Karpas-422 (cell line): ENCODE data around the gene TRIM28. TPM values are rescaled to one million over a fixed set of nuclear protein-coding genes. Genes with fewer than 3 reads are reported as not detected.

Experiments
- DNase-seq: peaks from one replicate; pipeline ENCODE4 v3.0.0-alpha.2; 2015
- H2AFZ ChIP-seq: fragments of 200-600 bp; sonication (generic); 2 replicates; pipeline ENCODE4 v1.6.1; 2014; ENCODE audit warnings: antibody characterized with exemption, low read length, mixed read lengths
- H3K27ac ChIP-seq: fragments of 200-600 bp; sonication (generic); 2 replicates; pipeline ENCODE4 v1.5.1; 2014; ENCODE audit warnings: mild to moderate bottlenecking, low read length, moderate library complexity
- H3K27me3 ChIP-seq: fragments of 200-600 bp; sonication (generic); 2 replicates; pipeline ENCODE4 v1.6.1; 2014; ENCODE audit warnings: low read length, mixed read lengths
- H3K36me3 ChIP-seq: fragments of 200-600 bp; sonication (generic); 2 replicates; pipeline ENCODE4 v1.6.1; 2014; ENCODE audit warnings: low read length, mixed read lengths; ENCODE audit not compliant: insufficient read depth
- H3K4me1 ChIP-seq: fragments of 200-600 bp; sonication (generic); 2 replicates; pipeline ENCODE4 v1.6.1; 2014; ENCODE audit warnings: mild to moderate bottlenecking, low read length, mixed read lengths
- H3K4me2 ChIP-seq: fragments of 200-600 bp; sonication (generic); 2 replicates; pipeline ENCODE4 v1.6.1; 2014; ENCODE audit warnings: low read length, low read depth, mild to moderate bottlenecking; ENCODE audit not compliant: poor library complexity, severe bottlenecking
- H3K4me3 ChIP-seq: fragments of 200-600 bp; sonication (generic); 2 replicates; pipeline ENCODE4 v1.5.1; 2014; ENCODE audit warnings: mild to moderate bottlenecking, antibody characterized with exemption, low read length, mixed read lengths
- H3K79me2 ChIP-seq: fragments of 200-600 bp; sonication (generic); 2 replicates; pipeline ENCODE4 v1.6.1; 2014; ENCODE audit warnings: mild to moderate bottlenecking, low read length, mixed read lengths
- H3K9ac ChIP-seq: fragments of 200-600 bp; sonication (generic); 2 replicates; pipeline ENCODE4 v1.6.0; 2014; ENCODE audit warnings: low read length
- H3K9me2 ChIP-seq: fragments of 200-600 bp; sonication (generic), shearing (Covaris generic); replicated peaks from 2 replicates; pipeline ENCODE4 v1.6.0; 2014; ENCODE audit warnings: mild to moderate bottlenecking, low read length, moderate library complexity; ENCODE audit not compliant: insufficient read depth
- H3K9me3 ChIP-seq: fragments of 300-700, 200-600 bp; sonication (generic); 2 replicates; pipeline ENCODE4 v1.6.1; 2014; ENCODE audit warnings: low read length, mixed read lengths
- H4K20me1 ChIP-seq: fragments of 200-600 bp; sonication (generic); 2 replicates; pipeline ENCODE4 v1.6.1; 2014; ENCODE audit warnings: mild to moderate bottlenecking, antibody characterized with exemption, low read length, low read depth; ENCODE audit not compliant: insufficient read depth
- small RNA-seq: library from RNA; depleted of rRNA; stranded (forward); fragments of <200 nt; gene quantifications from one replicate; pipeline ENCODE3, GENCODE V24; 2014
- total RNA-seq: library from RNA; depleted of rRNA; stranded (reverse); fragments of >200 nt; shearing (Covaris generic); gene quantifications from 2 replicates; pipeline ENCODE4 v1.2.3, GENCODE V29; 2014; ENCODE audit warnings: low replicate concordance; rRNA removed

The TRIM28 gene
- total RNA-seq, 1 experiment from 2014 or later, result 142 TPM

DNA sequence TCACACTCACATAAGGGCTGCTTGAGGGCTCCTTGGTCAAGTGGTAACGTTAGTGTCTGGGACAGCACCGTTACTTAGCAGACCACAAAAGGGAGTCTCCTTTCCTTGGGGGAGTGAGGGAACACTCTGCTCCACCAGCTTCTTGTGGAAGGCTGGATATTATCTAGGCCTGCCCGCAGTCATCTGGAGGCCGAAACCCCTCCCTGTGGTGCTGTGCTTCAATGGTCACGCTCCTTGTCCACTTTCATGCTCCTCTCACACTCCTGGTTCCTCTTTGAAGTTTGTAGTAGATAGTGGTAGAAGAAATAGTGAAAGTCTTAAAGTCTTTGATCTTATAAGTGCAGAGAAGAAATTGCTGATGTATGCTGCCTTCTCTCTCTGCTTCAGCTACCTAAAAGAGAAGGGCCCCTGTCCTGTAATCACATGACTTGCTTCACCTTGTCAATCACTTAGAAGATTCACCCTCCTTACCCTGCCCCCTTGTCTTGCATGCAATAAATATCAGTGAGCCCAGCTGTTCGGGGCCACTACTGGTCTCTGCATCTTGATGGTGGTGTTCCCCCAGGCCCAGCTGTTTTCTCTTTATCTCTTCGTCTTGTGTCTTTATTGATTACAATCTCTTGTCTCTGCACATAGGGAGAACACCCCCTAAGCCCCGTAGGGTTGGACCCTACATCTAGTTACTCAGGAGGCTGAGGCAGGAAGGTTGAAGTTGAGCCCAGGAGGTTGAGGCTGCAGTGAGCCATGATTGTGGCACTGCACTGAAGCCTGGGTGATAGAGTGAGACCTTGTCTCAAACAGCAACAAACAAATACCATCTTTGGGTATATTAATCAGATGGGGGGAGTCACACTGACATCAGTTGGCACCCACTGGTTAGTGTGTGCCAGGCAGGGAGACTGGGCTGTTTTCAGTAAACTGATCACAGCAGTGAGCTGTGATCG is 40.9 kb downstream of the TRIM28 start:
- Histone ChIP-seq H3K79me2 (no peaks in the 10 kb centered on the region), H3K4me3 (no peak overlapping the region), H3K4me2 (no peak overlapping the region), H2AFZ (no peak overlapping the region), H3K9me3 (no peaks in the 10 kb centered on the region), H3K9me2 (no peaks in the 10 kb centered on the region), H3K36me3 (no peaks in the 10 kb centered on the region), H3K9ac (no peak overlapping the region), H4K20me1 (no peaks in the 10 kb centered on the region), H3K27ac (no peak overlapping the region), H3K27me3 (no peaks in the 10 kb centered on the region), H3K4me1 (no peaks in the 10 kb centered on the region; the same call in 1 of the 2 replicates)
- no peak for DNase-seq

DNA sequence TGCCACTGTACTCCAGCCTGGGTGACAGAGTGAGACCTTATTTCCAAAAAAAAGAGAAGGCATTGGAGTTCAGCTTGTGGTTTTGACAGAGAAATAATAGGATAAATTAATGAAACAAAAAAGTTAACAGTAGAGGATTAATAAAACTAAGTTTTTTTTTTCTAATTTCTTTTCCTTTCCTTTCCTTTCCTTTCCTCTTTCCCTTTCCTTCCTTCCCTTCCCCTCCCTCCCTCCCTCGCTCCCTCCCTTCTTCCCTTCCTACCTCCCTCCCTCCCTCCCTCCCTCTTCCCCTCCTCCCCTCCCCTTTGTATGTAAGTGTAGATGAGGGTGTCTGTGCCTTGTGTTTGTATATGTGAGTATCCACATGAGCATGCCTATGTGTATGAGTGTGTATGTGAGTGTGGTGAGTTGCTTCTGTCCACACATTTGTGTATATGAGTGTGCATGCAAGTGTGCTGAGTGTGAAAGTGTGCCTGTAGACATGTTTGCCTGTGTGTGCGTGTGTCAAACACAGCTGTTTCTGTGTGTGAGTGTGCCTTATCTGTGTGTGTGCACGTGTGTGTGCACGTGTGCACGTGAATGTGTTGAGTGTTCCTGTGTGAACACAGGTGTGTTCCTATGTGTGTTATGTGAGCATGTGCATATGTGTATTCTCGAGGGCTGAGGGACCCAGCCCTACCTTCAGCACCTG is 41.7 kb downstream of the TRIM28 start:
- Histone ChIP-seq H3K9ac (no peak overlapping the region), H3K9me2 (no peaks in the 10 kb centered on the region), H3K27me3 (no peaks in the 10 kb centered on the region), H2AFZ (no peak overlapping the region), H4K20me1 (no peaks in the 10 kb centered on the region), H3K4me3 (no peak overlapping the region), H3K36me3 (no peaks in the 10 kb centered on the region), H3K4me2 (no peak overlapping the region), H3K27ac (no peak overlapping the region), H3K79me2 (no peaks in the 10 kb centered on the region), H3K9me3 (no peaks in the 10 kb centered on the region), H3K4me1 (no peaks in the 10 kb centered on the region; the same call in 1 of the 2 replicates)
- DNase-seq, result no peak

DNA sequence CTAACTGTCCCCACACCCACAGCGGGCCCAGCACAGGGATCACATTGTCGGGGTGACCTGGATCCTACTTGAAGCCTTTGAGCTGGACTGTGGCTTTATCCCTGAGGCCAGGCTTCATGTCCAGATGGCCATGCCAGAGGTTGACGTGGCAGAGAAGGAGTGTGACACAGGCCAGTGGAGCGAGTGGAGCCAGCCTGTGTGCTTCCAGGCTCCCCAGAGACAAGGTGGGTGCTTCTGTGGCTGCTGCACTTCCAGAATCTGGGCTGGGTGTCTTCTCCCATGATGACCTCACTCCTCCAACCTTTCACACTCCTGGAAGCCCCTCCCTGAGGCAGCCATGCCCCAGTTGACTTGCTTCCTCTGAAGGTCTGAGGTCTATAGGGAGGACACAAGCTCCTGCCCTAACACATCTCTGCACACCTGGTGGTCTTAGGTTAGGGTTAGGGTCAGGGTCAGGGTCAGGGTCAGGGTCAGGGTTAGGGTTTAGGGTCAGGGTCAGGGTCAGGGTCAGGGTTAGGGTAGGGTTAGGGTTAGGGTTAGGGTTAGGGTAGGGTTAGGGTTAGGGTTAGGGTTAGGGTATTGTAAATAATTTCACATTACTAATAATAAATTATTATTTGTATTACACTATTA is 42.4 kb downstream of the TRIM28 start:
- Histone ChIP-seq H3K27ac (no peak overlapping the region), H3K79me2 (no peaks in the 10 kb centered on the region), H3K4me3 (no peak overlapping the region), H3K9ac (no peak overlapping the region), H3K27me3 (no peaks in the 10 kb centered on the region), H3K9me2 (no peaks in the 10 kb centered on the region), H3K9me3 (no peaks in the 10 kb centered on the region), H4K20me1 (no peaks in the 10 kb centered on the region), H3K36me3 (no peaks in the 10 kb centered on the region), H3K4me2 (no peak overlapping the region), H3K4me1 (no peaks in the 10 kb centered on the region), H2AFZ (no peak overlapping the region)
- no peak for DNase-seq

Small RNA genes lying within 50 kb of the gene (small RNA-seq; reads per million reads assigned to genes)
- gene MIR6807, result not detected
- not detected for gene RN7SL525P

Other genes with a start within 250 kb of the TRIM28 start
- gene ERVK3-1, start 238.7 kb upstream of the TRIM28 start, total RNA-seq, result 94.2 and 129 TPM in 2 replicates
- gene ZSCAN22, start 217.1 kb upstream of the TRIM28 start, total RNA-seq, result 5.1 and 5.3 TPM in 2 replicates
- gene A1BG, start 190.6 kb upstream of the TRIM28 start, total RNA-seq, result 52.9 and 85.4 TPM in 2 replicates
- 1.1 and 3.0 TPM in 2 replicates for gene ZNF497, start 181.3 kb upstream of the TRIM28 start, total RNA-seq
- gene ZNF837, start 163.0 kb upstream of the TRIM28 start, total RNA-seq, result 0.75 and 2.4 TPM in 2 replicates
- 6,081 and 7,190 TPM in 2 replicates for gene RPS5, start 156.8 kb upstream of the TRIM28 start, total RNA-seq
- 0.90 and 0.97 TPM in 2 replicates for gene RNF225, start 148.4 kb upstream of the TRIM28 start, total RNA-seq
- 21.1 and 31.6 TPM in 2 replicates for gene ZNF584, start 135.4 kb upstream of the TRIM28 start, total RNA-seq
- gene ZNF132, start 103.9 kb upstream of the TRIM28 start, total RNA-seq, result not detected in 2 replicates
- 21.2 and 22.5 TPM in 2 replicates for gene ZNF324B, start 92.4 kb upstream of the TRIM28 start, total RNA-seq
- 10.4 and 29.1 TPM in 2 replicates for gene ZNF324, start 77.0 kb upstream of the TRIM28 start, total RNA-seq
- 11.8 and 20.6 TPM in 2 replicates for gene ZNF446, start 67.7 kb upstream of the TRIM28 start, total RNA-seq
- 1.2 and 10.0 TPM in 2 replicates for gene SLC27A5, start 32.1 kb upstream of the TRIM28 start, total RNA-seq
- 2.0 and 4.7 TPM in 2 replicates for gene ZBTB45, start 24.3 kb upstream of the TRIM28 start, total RNA-seq
- 54.2 and 85.9 TPM in 2 replicates for gene CHMP2A, start 11.0 kb downstream of the TRIM28 start, total RNA-seq
- gene UBE2M, start 14.5 kb downstream of the TRIM28 start, total RNA-seq, result 33.4 and 90.6 TPM in 2 replicates
- 13.3 and 20.1 TPM in 2 replicates for gene MZF1, start 29.3 kb downstream of the TRIM28 start, total RNA-seq